SK-N-SH treated with all-trans-retinoic acid at 6 μM for 48 hours (cell line): ENCODE measurements around the gene FRMD4B.

Experiments
- CREB5 ChIP-seq: fragments of 250-450 bp; sonication (Bioruptor Pico); IDR thresholded peaks from 2 replicates; pipeline ENCODE4 v1.5.1; 2020; ENCODE audit warnings: low read depth, mild to moderate bottlenecking, moderate library complexity
- CSRNP3 ChIP-seq: fragments of 250-450 bp; sonication (Bioruptor Pico); IDR thresholded peaks from 2 replicates; pipeline ENCODE4 v1.5.1; 2021; ENCODE audit warnings: mild to moderate bottlenecking, moderate library complexity
- ESRRG ChIP-seq: fragments of 250-450 bp; sonication (Bioruptor Pico); IDR thresholded peaks from 2 replicates; pipeline ENCODE4 v1.6.1; 2021; ENCODE audit warnings: mild to moderate bottlenecking
- GLIS3 ChIP-seq: fragments of 250-450 bp; sonication (Bioruptor Pico); IDR thresholded peaks from 2 replicates; pipeline ENCODE4 v1.5.0; 2020; ENCODE audit warnings: mild to moderate bottlenecking, moderate library complexity
- ISL1 ChIP-seq: fragments of 250-450 bp; sonication (Bioruptor Pico); IDR thresholded peaks from 2 replicates; pipeline ENCODE4 v2.1.2; 2022; ENCODE audit warnings: mild to moderate bottlenecking, moderate library complexity
- PATZ1 ChIP-seq: fragments of 250-450 bp; sonication (Bioruptor Pico); IDR thresholded peaks from 2 replicates; pipeline ENCODE4 v1.8.0; 2020; ENCODE audit warnings: mild to moderate bottlenecking, moderate library complexity, borderline replicate concordance
- RARB ChIP-seq: fragments of 250-450 bp; sonication (Bioruptor Pico); IDR thresholded peaks from 2 replicates; pipeline ENCODE4 v1.8.0; 2021; ENCODE audit warnings: mild to moderate bottlenecking, moderate library complexity
- SNAI2 ChIP-seq: fragments of 250-450 bp; sonication (Bioruptor Pico); IDR thresholded peaks from 2 replicates; pipeline ENCODE4 v1.5.0; 2020; ENCODE audit warnings: mild to moderate bottlenecking, moderate library complexity
- TCF4 ChIP-seq: fragments of 250-450 bp; sonication (Bioruptor Pico); IDR thresholded peaks from 2 replicates; pipeline ENCODE4 v1.8.0; 2021; ENCODE audit warnings: mild to moderate bottlenecking, moderate library complexity, borderline replicate concordance
- TSHZ2 ChIP-seq: fragments of 250-450 bp; sonication (Bioruptor Pico); IDR thresholded peaks from 2 replicates; pipeline ENCODE4 v1.5.0; 2020; ENCODE audit warnings: mild to moderate bottlenecking, moderate library complexity
- ZFP3 ChIP-seq: fragments of 250-450 bp; sonication (Bioruptor Pico); IDR thresholded peaks from 2 replicates; pipeline ENCODE4 v1.5.0; 2020; ENCODE audit warnings: mild to moderate bottlenecking, moderate library complexity
- ZFP30 ChIP-seq: fragments of 450-650 bp; formaldehyde crosslinking; IDR thresholded peaks from 2 replicates; pipeline ENCODE4 v1.5.0; 2022; ENCODE audit warnings: mild to moderate bottlenecking, moderate library complexity
- ZNF70 ChIP-seq: fragments of 450-650 bp; formaldehyde crosslinking; IDR thresholded peaks from 2 replicates; pipeline ENCODE4 v1.5.0; 2020; ENCODE audit warnings: mild to moderate bottlenecking, moderate library complexity
- ZNF8 ChIP-seq: fragments of 450-650 bp; formaldehyde crosslinking; IDR thresholded peaks from 2 replicates; pipeline ENCODE4 v1.5.0; 2020; ENCODE audit warnings: mild to moderate bottlenecking, moderate library complexity

GRCh38 chr3:69122403-69122802, 263.5 kb downstream of the FRMD4B start, which contains the start of gene LMOD3:
- no peak for TF ChIP-seq CREB5 (CRISPR knock-in tag)
- TF ChIP-seq TCF4 (CRISPR knock-in tag) = no peak
- no peak for TF ChIP-seq PATZ1 (CRISPR knock-in tag)
- no peak for TF ChIP-seq TSHZ2 (CRISPR knock-in tag)
- TF ChIP-seq ZNF70 = no peak
- TF ChIP-seq GLIS3 (CRISPR knock-in tag) = no peak
- TF ChIP-seq ZNF8 = no peak
- no peak for TF ChIP-seq RARB (CRISPR knock-in tag)
- no peak for TF ChIP-seq SNAI2 (CRISPR knock-in tag)
- no peak for TF ChIP-seq CSRNP3 (CRISPR knock-in tag)
- no peak for TF ChIP-seq ZFP3 (CRISPR knock-in tag)
- TF ChIP-seq ZFP30 (CRISPR knock-in tag) = no peak
- no peak for TF ChIP-seq ISL1 (CRISPR knock-in tag)
- TF ChIP-seq ESRRG (CRISPR knock-in tag) = no peak
